Transverse colon (tissue), 3 donors: ENCODE measurements around the gene LSM3.

Source experiments
- CTCF ChIP-seq, 5 experiments: fragments of 200-600 bp in 3 of 5; fragments of 450-650 bp in 2 of 5; sonication (generic) in 3 of 5; IDR thresholded peaks; 1 replicate in 2 of 5; 2 replicates in 3 of 5; pipeline ENCODE4 v1.5.1; 2016 to 2017; ENCODE audit warnings: antibody characterized with exemption in 5 of 5, inconsistent platforms in 3 of 5, mild to moderate bottlenecking in 2 of 5, moderate library complexity in 1 of 5
- EP300 ChIP-seq: sonication (generic); formaldehyde crosslinking; IDR thresholded peaks from one replicate; pipeline ENCODE4 v1.6.1; 2017; ENCODE audit warnings: antibody characterized with exemption, low read depth
- POLR2A ChIP-seq: fragments of 450-650 bp; IDR thresholded peaks from one replicate; pipeline ENCODE4 v1.6.1; 2016; ENCODE audit warnings: antibody characterized with exemption, mild to moderate bottlenecking, moderate library complexity

- no peak for TF ChIP-seq EP300
- TF ChIP-seq CTCF (IDR thresholded peaks at IDR 0.05) = no peak
- no peak for TF ChIP-seq POLR2A
Measured at GRCh38 chr3:14130230-14130629, 48.4 kb upstream of the LSM3 start.
